Measurements from ENCODE around the gene SLC24A3.

GRCh38 chr20:19737025-19737424 is 524.6 kb downstream of the SLC24A3 start:
- TF ChIP-seq BHLHE40 (IDR thresholded peaks at IDR 0.05; ENCODE audit: borderline replicate concordance), result no peak
- no peak for TF ChIP-seq FOXK2 (IDR thresholded peaks at IDR 0.05)
- TF ChIP-seq HDGF (IDR thresholded peaks at IDR 0.05; ENCODE audit: borderline replicate concordance), result no peak
- TF ChIP-seq PKNOX1 (IDR thresholded peaks at IDR 0.05), result no peak
- TF ChIP-seq LEF1 (IDR thresholded peaks at IDR 0.05; ENCODE audit: borderline replicate concordance), result no peak
- TF ChIP-seq TARDBP (IDR thresholded peaks at IDR 0.05), result no peak
- no peak for TF ChIP-seq ELF4 (IDR thresholded peaks at IDR 0.05)
- TF ChIP-seq NFRKB (IDR thresholded peaks at IDR 0.05), result no peak
- TF ChIP-seq FOXM1 (IDR thresholded peaks at IDR 0.05; ENCODE audit: borderline replicate concordance), result no peak
- TF ChIP-seq ARNT (IDR thresholded peaks at IDR 0.05), result no peak
